MM.1S (cell line): Measurements from ENCODE around the gene AMPH.
"Not testable (repeated sequence)": the region's sequence is repeated elsewhere in the genome, so short reads cannot be mapped to it uniquely, and the experiment has no call there.

ENCODE experiments used
- DNase-seq: peaks from one replicate; pipeline ENCODE4 v3.0.0-alpha.2; 2015
- H2AFZ ChIP-seq: fragments of 300-600 bp; sonication (generic); 2 replicates; pipeline ENCODE4 v1.6.0; 2016; ENCODE audit warnings: antibody characterized with exemption, low read length
- H3F3A ChIP-seq: fragments of 300-600 bp; sonication (generic); 2 replicates; pipeline ENCODE4 v1.6.1; 2016; ENCODE audit warnings: mild to moderate bottlenecking, antibody characterized with exemption, low read length, moderate library complexity, mixed read lengths; ENCODE audit not compliant: insufficient read depth
- H3K27ac ChIP-seq: fragments of 300-600 bp; sonication (generic); 2 replicates; pipeline ENCODE4 v1.5.1; 2016; ENCODE audit warnings: mild to moderate bottlenecking, low read length
- H3K27me3 ChIP-seq: fragments of 300-600 bp; sonication (generic); replicated peaks from 2 replicates; pipeline ENCODE4 v1.6.0; 2016; ENCODE audit warnings: low read length; ENCODE audit not compliant: insufficient read depth
- H3K36me3 ChIP-seq: fragments of 300-600 bp; sonication (generic); replicated peaks from 2 replicates; pipeline ENCODE4 v1.6.1; 2016; ENCODE audit warnings: mild to moderate bottlenecking, low read length, mixed read lengths; ENCODE audit not compliant: insufficient read depth
- H3K4me1 ChIP-seq: fragments of 300-600 bp; sonication (generic); 2 replicates; pipeline ENCODE4 v1.6.1; 2016; ENCODE audit warnings: low read length, mixed read lengths
- H3K4me2 ChIP-seq: fragments of 300-600 bp; sonication (generic); 2 replicates; pipeline ENCODE4 v1.6.0; 2016; ENCODE audit warnings: low read depth, low read length
- H3K4me3 ChIP-seq: fragments of 300-600 bp; sonication (generic); 2 replicates; pipeline ENCODE4 v1.5.1; 2016; ENCODE audit warnings: low read length, mixed read lengths
- H3K79me2 ChIP-seq: fragments of 300-600 bp; sonication (generic); 2 replicates; pipeline ENCODE4 v1.6.1; 2016; ENCODE audit warnings: mixed run types, low read length, mixed read lengths
- H3K9ac ChIP-seq: fragments of 300-600 bp; sonication (generic); 2 replicates; pipeline ENCODE4 v1.6.1; 2016; ENCODE audit warnings: low read length, mixed read lengths
- H3K9me2 ChIP-seq: fragments of 300-600 bp; sonication (generic); replicated peaks from 2 replicates; pipeline ENCODE4 v1.6.1; 2016; ENCODE audit warnings: mild to moderate bottlenecking, low read length, mixed read lengths; ENCODE audit not compliant: insufficient read depth
- H3K9me3 ChIP-seq: fragments of 300-600 bp; sonication (generic); replicated peaks from 2 replicates; pipeline ENCODE4 v1.6.1; 2016; ENCODE audit warnings: mild to moderate bottlenecking, low read length, mixed read lengths; ENCODE audit not compliant: insufficient read depth
- H4K20me1 ChIP-seq: fragments of 300-600 bp; sonication (generic); 2 replicates; pipeline ENCODE4 v1.6.1; 2016; ENCODE audit warnings: mild to moderate bottlenecking, low read length, moderate library complexity, mixed read lengths; ENCODE audit not compliant: insufficient read depth
- EZH2 ChIP-seq: fragments of 300-600 bp; sonication (generic); optimal IDR thresholded peaks from 2 replicates; pipeline ENCODE3; 2017; ENCODE audit warnings: low read depth, mild to moderate bottlenecking, antibody characterized with exemption, low read length, mixed read lengths
- EZH2phosphoT487 ChIP-seq: fragments of 300-600 bp; sonication (generic); IDR thresholded peaks from 2 replicates; pipeline ENCODE4 v1.6.1; 2018; ENCODE audit warnings: antibody characterized with exemption, low read length
- TF ChIP-seq, protein P1 (sequence below): fragments of 300-600 bp; sonication (generic); IDR thresholded peaks from 2 replicates; pipeline ENCODE4 v1.5.1; 2016; ENCODE audit warnings: antibody characterized with exemption, low read length, mixed read lengths

Gene AMPH

DNA sequence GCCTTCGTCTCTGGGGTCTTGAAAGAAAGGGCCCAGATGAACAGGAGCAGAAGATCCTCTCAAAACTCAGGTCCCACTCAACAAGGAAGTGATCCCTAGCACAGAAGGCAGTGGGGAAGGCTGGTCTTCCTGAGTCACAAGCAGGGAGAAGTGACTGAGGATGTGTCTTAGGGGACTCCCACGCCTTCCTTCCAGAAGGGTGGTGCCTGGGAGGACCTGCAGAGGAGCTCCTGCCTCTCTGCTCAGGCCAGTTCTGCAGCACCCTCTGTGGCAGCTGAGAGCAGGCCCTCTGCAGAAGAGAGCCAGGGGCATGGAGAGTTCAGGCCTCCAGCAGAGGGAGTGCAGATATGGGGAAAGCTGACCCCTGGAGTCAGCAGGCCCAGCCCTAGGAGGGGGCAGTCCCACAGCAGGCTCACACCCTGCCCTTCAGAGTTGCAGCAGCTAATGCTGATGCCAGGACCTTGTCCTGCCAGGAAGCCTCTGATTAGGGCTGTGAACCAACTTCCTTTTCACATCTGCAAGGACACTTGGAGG, 289.9 kb downstream of the AMPH start:
- peak; percentile 62 for DNase-seq
- H3K4me1 ChIP-seq = peaks cover 36% of the 10 kb centered on the region
- H3K36me3 ChIP-seq, H3K79me2 ChIP-seq, H3K27ac ChIP-seq, H3K9ac ChIP-seq, H3K4me3 ChIP-seq, H3F3A ChIP-seq, H3K9me2 ChIP-seq, H3K27me3 ChIP-seq, H3K9me3 ChIP-seq, H4K20me1 ChIP-seq: not testable (repeated sequence)
- peak overlapping the region; percentile 11; the same call in 1 of the 2 replicates for H3K4me2 ChIP-seq
- H2AFZ ChIP-seq = peak overlapping the region; percentile 44; the same call in 1 of the 2 replicates
- TF ChIP-seq, protein P1, sequence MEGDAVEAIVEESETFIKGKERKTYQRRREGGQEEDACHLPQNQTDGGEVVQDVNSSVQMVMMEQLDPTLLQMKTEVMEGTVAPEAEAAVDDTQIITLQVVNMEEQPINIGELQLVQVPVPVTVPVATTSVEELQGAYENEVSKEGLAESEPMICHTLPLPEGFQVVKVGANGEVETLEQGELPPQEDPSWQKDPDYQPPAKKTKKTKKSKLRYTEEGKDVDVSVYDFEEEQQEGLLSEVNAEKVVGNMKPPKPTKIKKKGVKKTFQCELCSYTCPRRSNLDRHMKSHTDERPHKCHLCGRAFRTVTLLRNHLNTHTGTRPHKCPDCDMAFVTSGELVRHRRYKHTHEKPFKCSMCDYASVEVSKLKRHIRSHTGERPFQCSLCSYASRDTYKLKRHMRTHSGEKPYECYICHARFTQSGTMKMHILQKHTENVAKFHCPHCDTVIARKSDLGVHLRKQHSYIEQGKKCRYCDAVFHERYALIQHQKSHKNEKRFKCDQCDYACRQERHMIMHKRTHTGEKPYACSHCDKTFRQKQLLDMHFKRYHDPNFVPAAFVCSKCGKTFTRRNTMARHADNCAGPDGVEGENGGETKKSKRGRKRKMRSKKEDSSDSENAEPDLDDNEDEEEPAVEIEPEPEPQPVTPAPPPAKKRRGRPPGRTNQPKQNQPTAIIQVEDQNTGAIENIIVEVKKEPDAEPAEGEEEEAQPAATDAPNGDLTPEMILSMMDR = peak; percentile 44

DNA sequence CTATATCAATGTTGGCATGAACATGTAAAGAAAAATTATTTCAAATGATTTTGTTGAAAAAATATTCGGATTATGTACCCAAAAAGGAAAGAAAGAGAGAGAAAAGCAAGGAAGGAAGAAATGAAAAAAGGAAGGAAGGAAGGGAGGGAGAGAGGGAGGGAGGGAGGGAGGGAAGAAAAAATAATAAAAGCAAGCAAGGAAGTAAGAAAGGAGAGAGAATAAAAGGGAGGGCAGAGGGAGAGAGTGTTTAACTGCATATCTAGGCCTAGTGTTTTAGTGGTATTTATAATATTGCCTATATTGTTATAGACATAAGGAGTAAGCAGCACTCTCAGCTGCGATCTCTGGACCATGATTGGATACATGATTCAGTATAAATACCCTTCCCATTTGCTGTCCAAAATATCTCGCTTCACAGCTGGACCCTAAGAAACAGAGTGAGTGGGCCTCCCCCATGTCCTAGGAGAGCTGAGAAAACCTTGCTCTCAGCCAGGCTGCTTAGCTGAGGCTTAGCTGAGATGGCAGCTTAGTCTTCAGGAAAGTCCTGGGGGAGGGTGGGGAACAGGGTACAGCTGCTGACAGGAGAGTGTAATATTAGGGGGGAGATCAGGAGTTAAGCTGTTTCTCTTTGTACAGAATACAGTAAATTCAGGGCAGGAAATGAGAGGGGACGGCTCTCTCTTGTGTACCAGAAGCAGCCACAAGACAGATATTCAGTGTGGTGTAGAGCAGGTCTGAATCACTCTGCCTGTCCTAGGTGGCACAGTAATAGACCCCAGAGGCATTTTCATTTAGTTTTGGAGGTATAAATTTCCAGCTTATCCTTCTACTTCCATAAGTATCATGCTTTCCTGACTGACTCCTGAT, 291.0 kb downstream of the AMPH start:
- no peak overlapping the region for H3K4me3 ChIP-seq
- TF ChIP-seq EZH2phosphoT487 (no peak), EZH2 (no peak)
- TF ChIP-seq, protein P1 = no peak

DNA sequence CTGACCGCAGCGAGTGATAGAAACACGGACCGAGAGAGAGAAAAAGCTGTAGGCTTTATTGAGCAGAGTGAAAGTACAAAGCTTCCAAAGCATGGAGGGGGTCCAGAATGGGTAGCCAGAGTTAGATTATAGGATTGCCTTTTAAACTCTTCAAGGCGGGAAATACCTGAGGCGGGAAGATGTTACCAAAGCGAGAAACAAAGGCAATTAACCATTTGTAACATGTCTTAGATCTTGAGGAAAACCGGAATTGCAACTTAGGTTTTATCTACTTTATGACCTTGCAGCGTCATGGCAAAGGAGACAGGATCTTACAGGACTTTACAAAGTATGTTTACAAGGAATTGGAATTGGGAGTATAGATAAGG, 295.0 kb downstream of the AMPH start:
- peak overlapping the region; percentile 44 for H3K4me3 ChIP-seq
- not testable (repeated sequence) for H3K4me1 ChIP-seq, H3K9me3 ChIP-seq, H3K27me3 ChIP-seq, H3K36me3 ChIP-seq, DNase-seq, H4K20me1 ChIP-seq, H3K9me2 ChIP-seq, H3K79me2 ChIP-seq, H3F3A ChIP-seq
- peak overlapping the region; percentile 97 for H2AFZ ChIP-seq
- peak overlapping the region; percentile 24; the same call in 1 of the 2 replicates for H3K9ac ChIP-seq
- peak overlapping the region; percentile 88 for H3K4me2 ChIP-seq
- peak overlapping the region; percentile 28; the same call in 1 of the 2 replicates for H3K27ac ChIP-seq

More for the DNA sequence above, 291.0 kb downstream of the AMPH start:
- no peak overlapping the region for H2AFZ ChIP-seq
- H3K9me3 ChIP-seq = no peaks in the 10 kb centered on the region
- no peaks in the 10 kb centered on the region for H4K20me1 ChIP-seq
- no peak for DNase-seq
- H3K4me2 ChIP-seq = no peak overlapping the region
- H3K36me3 ChIP-seq = no peaks in the 10 kb centered on the region
- no peaks in the 10 kb centered on the region for H3K79me2 ChIP-seq
- H3K27ac ChIP-seq = no peak overlapping the region
- no peak overlapping the region for H3K9ac ChIP-seq
- no peaks in the 10 kb centered on the region for H3K9me2 ChIP-seq
- H3F3A ChIP-seq = peaks cover 4% of the 10 kb centered on the region
- peaks cover 32% of the 10 kb centered on the region for H3K4me1 ChIP-seq
- H3K27me3 ChIP-seq = no peaks in the 10 kb centered on the region
